BLaER1 treated with 17β-estradiol and CSF1 and Interleukin-3, amounts not matched to agents 10 nM and 100 nM (cell line): ENCODE data around the gene PRR3.
A peak's percentile ranks its signal among the peaks of the same experiment; 100 is the strongest.

Experiments used
- H3K27ac ChIP-seq, 11 experiments: shearing (Covaris generic); formaldehyde crosslinking; 2 replicates each; pipeline ENCODE4 v1.8.1; 2022
- H3K27me3 ChIP-seq, 11 experiments: shearing (Covaris generic); formaldehyde crosslinking; 2 replicates each; pipeline ENCODE4 v1.8.1; 2022
- H3K36me3 ChIP-seq, 11 experiments: shearing (Covaris generic); formaldehyde crosslinking; 2 replicates each; pipeline ENCODE4 v1.8.1; 2022
- H3K4me1 ChIP-seq, 10 experiments: shearing (Covaris generic); formaldehyde crosslinking; 2 replicates each; pipeline ENCODE4 v1.8.1; 2022
- H3K4me2 ChIP-seq, 11 experiments: shearing (Covaris generic); formaldehyde crosslinking; 2 replicates each; pipeline ENCODE4 v1.8.1; 2022
- H3K4me3 ChIP-seq, 10 experiments: shearing (Covaris generic); formaldehyde crosslinking; 2 replicates each; pipeline ENCODE4 v1.8.1; 2022
- H3K9ac ChIP-seq, 11 experiments: shearing (Covaris generic); formaldehyde crosslinking; 2 replicates each; pipeline ENCODE4 v1.8.1; 2022
- H3K9me3 ChIP-seq, 11 experiments: shearing (Covaris generic); formaldehyde crosslinking; replicated peaks in 1 of 11; 2 replicates each; pipeline ENCODE4 v1.8.1; 2022
- H4K20me1 ChIP-seq, 11 experiments: shearing (Covaris generic); formaldehyde crosslinking; 2 replicates each; pipeline ENCODE4 v1.8.1; 2022
- Cebpa-rat ChIP-seq, 11 experiments: shearing (Covaris generic); IDR thresholded peaks; 2 replicates each; pipeline ENCODE4 v1.8.1; 2022

Gene PRR3

GRCh38 chr6:30611150-30611855, 54.2 kb downstream of the PRR3 start:
- TF ChIP-seq Cebpa-rat (IDR thresholded peaks at IDR 0.05), result no peak
- H4K20me1 ChIP-seq, result peaks cover 9 to 85% (median 85%) of the 10 kb centered on the region in 11 experiments
- H3K4me1 ChIP-seq, result peaks cover 75 to 84% (median 83%) of the 10 kb centered on the region in 10 experiments
- peak overlapping the region in 3 of 11 experiments; percentile 7 to 63 (median 11); a peak in 4 of 22 replicates for H3K9ac ChIP-seq
- H3K4me3 ChIP-seq, result no peak overlapping the region
- H3K27me3 ChIP-seq, result no peaks in the 10 kb centered on the region
- H3K27ac ChIP-seq, result 0 out of 22 replicates have a peak overlapping the region, but pooled peaks of 1 of the 11 experiments have one; percentile 1
- H3K4me2 ChIP-seq, result peak overlapping the region in 10 of 11 experiments; percentile 6 to 97 (median 18); a peak in 12 of 22 replicates
- peaks cover 52 to 89% (median 72%) of the 10 kb centered on the region in 11 experiments for H3K36me3 ChIP-seq
- H3K9me3 ChIP-seq, result no peaks in the 10 kb centered on the region

GRCh38 chr6:30611856-30612194, 54.7 kb downstream of the PRR3 start:
- peaks cover 52 to 89% (median 75%) of the 10 kb centered on the region in 11 experiments for H3K36me3 ChIP-seq

GRCh38 chr6:30612213-30612612, 55.1 kb downstream of the PRR3 start:
- Histone ChIP-seq H3K4me2 (peak overlapping the region in 10 of 11 experiments; percentile 87 to 98 (median 96); a peak in 16 of 22 replicates), H3K9me3 (no peaks in the 10 kb centered on the region; a peak in 1 of 22 replicates), H3K27ac (peak overlapping the region in 2 of 11 experiments; percentile 24 to 99; a peak in 2 of 22 replicates), H3K9ac (peak overlapping the region in 2 of 11 experiments; percentile 2 to 98; a peak in 2 of 22 replicates), H3K27me3 (no peaks in the 10 kb centered on the region), H4K20me1 (peaks cover 5 to 76% (median 76%) of the 10 kb centered on the region in 11 experiments), H3K4me3 (no peak overlapping the region), H3K36me3 (peaks cover 49 to 86% (median 75%) of the 10 kb centered on the region in 11 experiments), H3K4me1 (peaks cover 66 to 75% (median 74%) of the 10 kb centered on the region in 10 experiments)
- TF ChIP-seq Cebpa-rat (IDR thresholded peaks at IDR 0.05), result no peak

More at GRCh38 chr6:30611856-30612194, 54.7 kb downstream of the PRR3 start:
- H3K27ac ChIP-seq, result no peak overlapping the region
- H3K4me3 ChIP-seq, result no peak overlapping the region
- peaks cover 5 to 80% (median 80%) of the 10 kb centered on the region in 11 experiments for H4K20me1 ChIP-seq
- TF ChIP-seq Cebpa-rat (IDR thresholded peaks at IDR 0.05), result no peak
- peak overlapping the region in 2 of 11 experiments; percentile 6 to 11; a peak in 2 of 22 replicates for H3K9ac ChIP-seq
- no peaks in the 10 kb centered on the region; a peak in 1 of 22 replicates for H3K9me3 ChIP-seq
- H3K4me1 ChIP-seq, result peaks cover 70 to 79% (median 78%) of the 10 kb centered on the region in 10 experiments
- no peaks in the 10 kb centered on the region for H3K27me3 ChIP-seq
- H3K4me2 ChIP-seq, result peak overlapping the region in 10 of 11 experiments; percentile 6 to 98 (median 94); a peak in 10 of 22 replicates

GRCh38 chr6:30612687-30613248, 55.7 kb downstream of the PRR3 start:
- peak overlapping the region in 1 of 10 experiments; percentile 84; a peak in 1 of 20 replicates for H3K4me3 ChIP-seq
- H3K4me1 ChIP-seq, result peaks cover 60 to 69% (median 69%) of the 10 kb centered on the region in 10 experiments
- no peaks in the 10 kb centered on the region; a peak in 1 of 22 replicates for H3K9me3 ChIP-seq
- peak overlapping the region in 6 of 11 experiments; percentile 0 to 99 (median 60); a peak in 6 of 22 replicates for H3K27ac ChIP-seq
- peak overlapping the region in 7 of 11 experiments; percentile 4 to 99 (median 98); a peak in 8 of 22 replicates for H3K9ac ChIP-seq
- H3K4me2 ChIP-seq, result peak overlapping the region; percentile 87 to 98 (median 95)
- no peak for TF ChIP-seq Cebpa-rat (IDR thresholded peaks at IDR 0.05)
- H4K20me1 ChIP-seq, result peaks cover 5 to 70% (median 70%) of the 10 kb centered on the region in 11 experiments
- peaks cover 44 to 80% (median 70%) of the 10 kb centered on the region in 11 experiments for H3K36me3 ChIP-seq
- no peaks in the 10 kb centered on the region for H3K27me3 ChIP-seq
